Heart left ventricle (tissue), 16 donors: ENCODE data around the gene NPPA. TPM values are rescaled to one million over a fixed set of nuclear protein-coding genes. Genes with fewer than 3 reads are reported as not detected.

ENCODE experiments used
- ATAC-seq, 4 donors: fragments of 200-7000 bp; cut with Tn5 transposase; one replicate each; pipeline ENCODE4 v1.9.1; 2020 to 2022; ENCODE audit warnings: moderate library complexity in 4 of 4, mild to moderate bottlenecking in 3 of 4, moderate number of reproducible peaks in 1 of 4
- DNase-seq, 5 donors: peaks; one replicate each; pipeline ENCODE4 v3.0.0-alpha.2; 2020
- H3K27ac ChIP-seq, 12 donors: fragments of 200-600 bp; sonication (generic) in 4 of 12; one replicate each; pipeline versions ENCODE4 v1.5.0 to v1.8.0; 2016 to 2022; ENCODE audit warnings: mild to moderate bottlenecking in 2 of 12
- H3K27me3 ChIP-seq, 9 donors: fragments of 200-600 bp; sonication (generic) in 2 of 9; one replicate each; pipeline versions ENCODE4 v1.5.1 to v1.8.0; 2016 to 2022; ENCODE audit warnings: mild to moderate bottlenecking in 3 of 9
- H3K36me3 ChIP-seq, 9 donors: fragments of 200-600 bp; sonication (generic) in 2 of 9; one replicate each; pipeline versions ENCODE4 v1.5.0 to v1.8.0; 2018 to 2022; ENCODE audit warnings: mild to moderate bottlenecking in 2 of 9
- H3K4me1 ChIP-seq, 12 donors: fragments of 200-600 bp; sonication (generic) in 4 of 12; one replicate each; pipeline versions ENCODE4 v1.5.0 to v1.8.0; 2016 to 2022; ENCODE audit warnings: mild to moderate bottlenecking in 3 of 12
- H3K4me3 ChIP-seq, 12 donors: fragments of 200-600 bp; sonication (generic) in 4 of 12; one replicate each; pipeline versions ENCODE4 v1.5.0 to v1.8.0; 2017 to 2022; ENCODE audit warnings: mild to moderate bottlenecking in 9 of 12, moderate library complexity in 4 of 12
- H3K9me3 ChIP-seq, 12 donors: fragments of 200-600 bp; sonication (generic) in 4 of 12; one replicate each; pipeline versions ENCODE4 v1.5.0 to v1.8.0; 2016 to 2022; ENCODE audit warnings: mild to moderate bottlenecking in 1 of 12
- POLR2A ChIP-seq, 2 donors: fragments of 450-650 bp; IDR thresholded peaks; one replicate each; pipeline ENCODE4 v1.6.1; 2017; ENCODE audit warnings: antibody characterized with exemption in 2 of 2, mild to moderate bottlenecking in 2 of 2, moderate library complexity in 2 of 2
- WGBS, 4 donors: extraction: QIAGEN DNeasy Blood & Tissue Kit in 2 of 4; methylation state at CpG; one replicate each; pipeline versions ENCODE4 v1.1.5 to v1.1.7; 2013 to 2018; 5-methylcytosine and 5-hydroxymethylcytosine counted together
- intact Hi-C, 10 donors: fragments of 100-400 bp; cut with DNase I; formaldehyde crosslinking; loops; one replicate each; pipeline versions ENCODE4 v1.11.1 to v1.14.2; 2022
- polyA plus RNA-seq, 2 donors: library from polyadenylated mRNA; stranded (reverse); fragments of 200-250 nt; gene quantifications; one replicate each; pipeline ENCODE4 v1.2.3, GENCODE V29; 2013
- total RNA-seq, 9 donors: library from RNA; depleted of rRNA in 2 of 9; stranded (reverse); fragments of >200 nt in 2 of 9; fragmentation: NEBNext Ultra II Directional in 3 of 9; extraction: Animal tissue kit (Norgen Biotek cat#: 25700) in 3 of 9; gene quantifications; one replicate each; pipeline versions ENCODE4 v1.1.0 to v1.2.4, GENCODE V29; 2016 to 2023
- TF ChIP-seq, protein P1 (sequence below), 12 donors: fragments of 200-600 bp; sonication (generic) in 4 of 12; IDR thresholded peaks; one replicate each; pipeline versions ENCODE4 v1.5.0 to v1.8.0; 2018 to 2022; ENCODE audit warnings: antibody characterized with exemption in 12 of 12, mild to moderate bottlenecking in 5 of 12
- donor health status: ischemic (EF 13 %, LVEDD 7.1; RV severe dilation, severe dysfunction).
- donor health status: healthy with polysubstance abuse.
- donor health status: DM: no; HTN: yes; CAD: no.
- donor health status: DM: no; HTN: no; CAD: no.
- donor health status: ischemic (EF 25% LVEDD 6.9; RV normal size, moderate dysfunction).
- donor health status: ischemic (EF 25% LVEDD 5.7; RV mildly dilated, moderate dysfunction).
- donor health status: healthy.
- donor health status: DM: yes; HTN: yes; CAD: no.
- donor health status: ischemic (EF 35%, LVEDD 5.7; RV mildly dilated, moderate dysfunction).
- donor health status: nonischemic (EF 11% LVEDD 7.7; RV severe dilation, severe dysfunction).
- donor health status: DM: yes; HTN: yes; CAD: no.
- donor health status: PGD.
- donor health status: ischemic (EF 29% LVEDD 5.4; RV normal size, mild dysfunction).
- donor health status: nonischemic (EF 23%, LVEDD 6.1; RV moderate dilation, normal function).

Gene NPPA
- total and polyA plus RNA-seq, 11 donors, result 59.9 to 3,156 (median 279) TPM

DNA sequence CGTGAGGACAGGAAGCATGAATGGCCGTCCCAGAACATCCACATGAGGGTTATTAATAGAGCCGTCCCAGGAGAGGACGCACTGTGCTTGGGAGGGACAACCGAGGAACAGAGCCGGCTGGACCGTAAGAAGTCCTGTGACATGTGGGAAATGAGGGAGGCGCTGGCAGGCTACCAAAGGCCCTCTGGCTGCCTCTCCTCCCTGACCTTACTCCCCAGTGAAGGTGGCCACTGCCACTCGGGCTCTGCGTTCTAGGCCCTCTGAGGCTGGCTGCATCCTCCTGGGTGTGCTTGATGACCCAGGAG, 26.6 kb upstream of the NPPA start:
- Histone ChIP-seq H3K36me3 (no peaks in the 10 kb centered on the region), H3K27me3 (no peaks in the 10 kb centered on the region), H3K9me3 (no peaks in the 10 kb centered on the region), H3K27ac (peak overlapping the region; percentile 60 to 96 (median 82)), H3K4me1 (peaks cover 0 to 46% (median 23%) of the 10 kb centered on the region in 12 donors), H3K4me3 (no peak overlapping the region)
- DNase-seq, result peak; percentile 89 to 97 (median 92)
- TF ChIP-seq, protein P1, sequence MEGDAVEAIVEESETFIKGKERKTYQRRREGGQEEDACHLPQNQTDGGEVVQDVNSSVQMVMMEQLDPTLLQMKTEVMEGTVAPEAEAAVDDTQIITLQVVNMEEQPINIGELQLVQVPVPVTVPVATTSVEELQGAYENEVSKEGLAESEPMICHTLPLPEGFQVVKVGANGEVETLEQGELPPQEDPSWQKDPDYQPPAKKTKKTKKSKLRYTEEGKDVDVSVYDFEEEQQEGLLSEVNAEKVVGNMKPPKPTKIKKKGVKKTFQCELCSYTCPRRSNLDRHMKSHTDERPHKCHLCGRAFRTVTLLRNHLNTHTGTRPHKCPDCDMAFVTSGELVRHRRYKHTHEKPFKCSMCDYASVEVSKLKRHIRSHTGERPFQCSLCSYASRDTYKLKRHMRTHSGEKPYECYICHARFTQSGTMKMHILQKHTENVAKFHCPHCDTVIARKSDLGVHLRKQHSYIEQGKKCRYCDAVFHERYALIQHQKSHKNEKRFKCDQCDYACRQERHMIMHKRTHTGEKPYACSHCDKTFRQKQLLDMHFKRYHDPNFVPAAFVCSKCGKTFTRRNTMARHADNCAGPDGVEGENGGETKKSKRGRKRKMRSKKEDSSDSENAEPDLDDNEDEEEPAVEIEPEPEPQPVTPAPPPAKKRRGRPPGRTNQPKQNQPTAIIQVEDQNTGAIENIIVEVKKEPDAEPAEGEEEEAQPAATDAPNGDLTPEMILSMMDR (IDR thresholded peaks at IDR 0.05), result no peak
- no peak for TF ChIP-seq POLR2A (IDR thresholded peaks at IDR 0.05)
- 7 to 10% (median 8%) methylated on average over 3 to 10 of the region's 10 CpGs for WGBS, 4 donors
- peak; percentile 96 to 98 (median 96) for ATAC-seq
- intact Hi-C loops, result no loop called here

DNA sequence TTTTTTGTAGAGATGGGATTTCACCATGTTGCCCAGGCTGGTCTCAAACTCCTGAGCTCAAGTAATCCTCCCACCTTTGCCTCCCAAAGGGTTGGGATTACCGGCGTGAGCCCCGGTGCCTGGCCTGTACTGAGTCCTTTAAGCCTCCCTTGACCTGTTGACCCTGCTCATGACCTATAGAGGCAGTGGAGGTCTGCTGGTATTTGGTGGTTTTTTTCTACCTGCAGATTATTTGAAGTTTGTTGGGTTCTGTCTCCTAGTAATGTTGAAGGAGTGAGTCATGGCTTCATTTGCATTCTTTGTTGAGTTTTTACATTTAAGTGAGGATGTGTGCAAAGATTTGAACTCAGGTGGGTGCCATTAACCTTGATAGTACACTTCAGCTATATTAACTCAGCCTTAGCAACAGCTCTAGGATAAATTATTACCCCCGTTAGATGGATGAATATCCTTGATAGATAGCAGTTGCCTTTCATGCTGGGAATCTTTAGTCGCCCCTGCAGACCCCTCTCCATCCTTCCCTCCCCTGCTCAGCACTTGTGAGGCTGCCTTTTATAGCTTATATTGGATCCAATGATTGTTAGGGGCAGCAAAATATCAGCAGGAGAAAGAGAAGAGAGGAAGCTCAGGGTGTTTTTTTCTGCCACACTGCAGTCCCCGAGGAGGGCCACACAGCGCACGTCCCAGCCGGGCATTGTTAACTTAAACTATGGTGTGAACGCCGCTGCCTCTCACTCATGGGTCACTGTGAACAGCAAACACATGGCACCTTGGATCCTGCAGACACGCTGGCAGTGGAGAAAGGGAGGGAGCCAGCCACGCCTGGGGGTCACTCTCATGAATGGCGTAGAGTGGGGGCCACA, 26.0 kb upstream of the NPPA start:
- peaks cover 0 to 40% (median 20%) of the 10 kb centered on the region in 12 donors for H3K4me1 ChIP-seq
- no peak overlapping the region for H3K4me3 ChIP-seq
- WGBS, 4 donors, result 37 to 43% (median 41%) methylated on average over 14 of the region's 14 CpGs
- TF ChIP-seq, protein P1 (IDR thresholded peaks at IDR 0.05), result no peak
- TF ChIP-seq POLR2A (IDR thresholded peaks at IDR 0.05), result peak in 1 of 2 donors; percentile 26
- DNase-seq (no peak), ATAC-seq (no peak)
- no peaks in the 10 kb centered on the region for H3K36me3 ChIP-seq
- intact Hi-C loops, result loop anchor here in 1 of 10 donors (2.0 kb wide), 1 partner anchor 19 kb away; no protein-coding TSS in a partner anchor
- peak overlapping the region in 11 of 12 donors; percentile 63 to 95 (median 81) for H3K27ac ChIP-seq
- no peaks in the 10 kb centered on the region for H3K9me3 ChIP-seq
- H3K27me3 ChIP-seq, result no peaks in the 10 kb centered on the region

DNA sequence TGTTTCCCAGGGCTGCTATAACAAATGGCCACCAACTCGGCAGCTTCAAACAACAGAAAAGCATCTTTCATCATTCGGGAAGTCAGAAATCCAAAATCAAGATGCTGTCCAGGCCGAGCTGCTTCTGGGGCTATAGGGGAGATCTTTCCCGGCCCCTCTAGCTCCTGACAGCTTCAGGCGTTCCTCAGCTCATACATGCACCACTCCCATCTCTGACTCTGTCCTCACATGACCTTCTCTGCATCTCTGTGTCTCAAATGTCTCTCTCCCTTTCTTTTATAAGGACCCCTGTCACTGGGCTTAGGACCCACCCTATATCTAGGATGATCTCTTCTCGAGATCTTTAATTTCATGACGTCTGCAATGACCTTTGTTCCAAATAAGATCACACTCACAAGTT, 25.0 kb upstream of the NPPA start:
- intact Hi-C loops, result loop anchor here in 1 of 10 donors (2.0 kb wide), 1 partner anchor 20 kb away; no protein-coding TSS in a partner anchor
- DNase-seq (no peak), ATAC-seq (no peak)
- Histone ChIP-seq H3K27me3 (no peaks in the 10 kb centered on the region), H3K36me3 (no peaks in the 10 kb centered on the region), H3K9me3 (no peaks in the 10 kb centered on the region), H3K4me3 (no peak overlapping the region), H3K4me1 (peaks cover 0 to 33% (median 19%) of the 10 kb centered on the region in 12 donors), H3K27ac (peak overlapping the region in 3 of 12 donors; percentile 13 to 90 (median 29))
- WGBS, 4 donors, result 54 to 75% (median 65%) methylated on average over 7 of the region's 7 CpGs
- no peak for TF ChIP-seq POLR2A (IDR thresholded peaks at IDR 0.05)
- TF ChIP-seq, protein P1 (IDR thresholded peaks at IDR 0.05), result no peak

DNA sequence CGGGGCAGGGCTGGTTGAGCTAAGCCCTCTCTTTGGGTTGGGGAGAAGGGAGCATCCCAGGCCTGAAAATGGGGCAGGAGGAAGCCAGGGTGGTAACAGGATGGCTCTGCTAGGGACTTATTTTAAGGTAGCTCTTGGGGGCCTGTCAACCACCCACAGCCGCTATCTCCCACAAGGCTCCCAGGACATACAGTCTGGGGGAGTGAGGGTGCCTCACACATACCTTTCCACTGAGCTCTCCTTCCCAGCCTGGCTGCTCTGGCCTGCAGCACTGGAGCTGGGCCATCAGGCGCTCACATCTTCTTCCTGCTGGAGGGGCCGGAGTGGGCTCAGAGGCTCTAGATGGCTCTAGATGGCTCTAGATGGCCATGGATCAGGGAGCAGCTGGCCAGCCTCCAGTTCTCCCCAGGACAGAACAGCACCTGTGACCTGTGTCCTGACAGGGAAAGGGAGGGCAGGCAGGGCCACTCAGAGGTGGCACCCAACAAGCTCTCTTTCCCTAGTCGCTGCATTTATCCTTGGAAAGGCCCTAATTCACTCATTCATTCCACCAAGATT, 22.1 kb upstream of the NPPA start:
- Histone ChIP-seq H3K9me3 (no peaks in the 10 kb centered on the region), H3K4me1 (peaks cover 0 to 21% (median 12%) of the 10 kb centered on the region in 12 donors), H3K36me3 (no peaks in the 10 kb centered on the region), H3K4me3 (no peak overlapping the region), H3K27me3 (peaks cover 0 to 2% (median 0%) of the 10 kb centered on the region in 9 donors), H3K27ac (no peak overlapping the region)
- TF ChIP-seq POLR2A (IDR thresholded peaks at IDR 0.05), result no peak
- TF ChIP-seq, protein P1 (IDR thresholded peaks at IDR 0.05), result no peak
- intact Hi-C loops, result loop anchor here in 1 of 10 donors (1.0 kb wide), 1 partner anchor 26 kb away; no protein-coding TSS in a partner anchor
- no peak for DNase-seq
- ATAC-seq, result no peak
- WGBS, 4 donors, result 82 to 91% (median 85%) methylated on average over 5 of the region's 5 CpGs
